Activated CD8-positive, alpha-beta memory T cell treated with anti-CD3 and anti-CD28 coated beads, Interleukin-2, amount 50 U/mL, for 48 hours (primary cell): ENCODE measurements around the gene CGN.
"Not testable (repeated sequence)": the region's sequence is repeated elsewhere in the genome, so short reads cannot be mapped to it uniquely, and the experiment has no call there.

Experiments used
- DNase-seq: peaks from one replicate; pipeline ENCODE4 v3.0.0-alpha.2; 2020

CGN gene

GRCh38 chr1:151501474-151501873 lies 9.7 kb upstream of the CGN start:
- DNase-seq = no peak

GRCh38 chr1:151502035-151502700 lies 9.0 kb upstream of the CGN start:
- no peak for DNase-seq

GRCh38 chr1:151502859-151503780 lies 8.1 kb upstream of the CGN start:
- no peak for DNase-seq

- no peak for DNase-seq
Measured at GRCh38 chr1:151504252-151504651, 6.9 kb upstream of the CGN start.

GRCh38 chr1:151504759-151505158 lies 6.4 kb upstream of the CGN start:
- no peak for DNase-seq

- DNase-seq = no peak
Measured at GRCh38 chr1:151508833-151509232, 2.4 kb upstream of the CGN start.

GRCh38 chr1:151509350-151510019 lies 1.7 kb upstream of the CGN start:
- DNase-seq = no peak

- no peak for DNase-seq
Measured at GRCh38 chr1:151510020-151510405, 1.2 kb upstream of the CGN start.

GRCh38 chr1:151510614-151510956 lies 602 bp upstream of the CGN start:
- DNase-seq = no peak

GRCh38 chr1:151511636-151512215 lies 539 bp downstream of the CGN start:
- peak; percentile 69 for DNase-seq

- no peak for DNase-seq
Measured at GRCh38 chr1:151512326-151512725, 1.1 kb downstream of the CGN start.

- no peak for DNase-seq
Measured at GRCh38 chr1:151512801-151513625, 1.8 kb downstream of the CGN start.

- no peak for DNase-seq
Measured at GRCh38 chr1:151513626-151514121, 2.5 kb downstream of the CGN start.

GRCh38 chr1:151514366-151514765 lies 3.2 kb downstream of the CGN start:
- DNase-seq = no peak

GRCh38 chr1:151515265-151515664 lies 4.1 kb downstream of the CGN start:
- no peak for DNase-seq

- no peak for DNase-seq
Measured at GRCh38 chr1:151516031-151516511, 4.9 kb downstream of the CGN start.

GRCh38 chr1:151518431-151518830 lies 7.2 kb downstream of the CGN start:
- no peak for DNase-seq

- DNase-seq = no peak
Measured at GRCh38 chr1:151518936-151519335, 7.7 kb downstream of the CGN start.

- DNase-seq = no peak
Measured at GRCh38 chr1:151519667-151520066, 8.5 kb downstream of the CGN start.

GRCh38 chr1:151520359-151520758 lies 9.2 kb downstream of the CGN start:
- DNase-seq = no peak

- DNase-seq = not testable (repeated sequence)
Measured at GRCh38 chr1:151522427-151522826, 11.2 kb downstream of the CGN start.

- no peak for DNase-seq
Measured at GRCh38 chr1:151523326-151523725, 12.1 kb downstream of the CGN start.
